HepG2 (cell line): ENCODE results near the gene CFAP221. TPM values are rescaled to one million over a fixed set of nuclear protein-coding genes. Genes with fewer than 3 reads are reported as not detected.

Experiments
- ATAC-seq: fragments of 200-7000 bp; cut with Tn5 transposase; 3 replicates; pipeline ENCODE4 v1.9.1; 2020; ENCODE audit warnings: mild to moderate bottlenecking, moderate library complexity
- BruUV-seq: library from RNA; stranded (reverse); fragments of 400-500 nt; replicated peaks from 2 replicates; lab custom pipeline; 2021; lab: Mats Ljungman, UMichigan
- CTCF ChIA-PET: fragments of 300-600 bp; formaldehyde crosslinking; extraction: SDS; loops from one replicate; lab custom pipeline; 2021; ENCODE audit warnings: low total read pairs, inconsistent platforms, low intra/inter-chr PET ratio; lab: Yijun Ruan, JAX
- POLR2A ChIA-PET: fragments of 350-600 bp; sonication (Branson Sonifier 250); formaldehyde crosslinking; loops from one replicate; lab custom pipeline; 2020; ENCODE audit warnings: antibody characterized with exemption, inconsistent platforms; lab: Yijun Ruan, JAX
- DNase-seq: peaks from one replicate; pipeline ENCODE4 v3.0.0-alpha.2; 2015; ENCODE audit warnings: low spot score
- FAIRE-seq: peaks from 3 replicates; lab custom pipeline; 2011; peaks lifted over from hg19 to GRCh38; lab: Jason Lieb, UNC
- H2AFZ ChIP-seq: one replicate; pipeline ENCODE4 v1.6.1; 2011; ENCODE audit warnings: low read length, inconsistent platforms
- H3K27ac ChIP-seq: fragments of 300-600 bp; 3 replicates; pipeline ENCODE4 v1.8.0; 2011; ENCODE audit warnings: mixed run types, mild to moderate bottlenecking, mixed read lengths, low read length, inconsistent platforms; ENCODE audit not compliant: insufficient read depth; ENCODE audit errors: extremely low read length
- H3K27me3 ChIP-seq, 2 experiments: fragments of 200-600 bp in 1 of 2; 2 replicates in 1 of 2; 3 replicates in 1 of 2; pipeline versions ENCODE4 v1.6.0 to v1.8.0; 2011; ENCODE audit warnings: low read length in 2 of 2, mild to moderate bottlenecking in 2 of 2, moderate library complexity in 2 of 2, inconsistent platforms in 1 of 2; ENCODE audit not compliant: insufficient read depth in 2 of 2, control insufficient read depth in 1 of 2
- H3K36me3 ChIP-seq, 2 experiments: fragments of 200-600 bp in 1 of 2; replicated peaks in 1 of 2; 2 replicates in 1 of 2; 3 replicates in 1 of 2; pipeline versions ENCODE4 v1.5.1 to v1.8.0; 2011; ENCODE audit warnings: low read length in 2 of 2, inconsistent platforms in 1 of 2; ENCODE audit not compliant: insufficient read depth in 2 of 2, control insufficient read depth in 1 of 2
- H3K4me1 ChIP-seq: 2 replicates; pipeline ENCODE4 v1.5.1; 2012; ENCODE audit warnings: low read length, inconsistent platforms; ENCODE audit not compliant: insufficient read depth
- H3K4me2 ChIP-seq: 2 replicates; pipeline ENCODE4 v1.6.0; 2011; ENCODE audit warnings: low read depth, low read length, inconsistent platforms
- H3K4me3 ChIP-seq, 3 experiments: fragments of 200-600 bp in 1 of 3; sonication (generic), shearing (Covaris generic) in 1 of 3; replicated peaks in 1 of 3; 2 replicates each; pipeline ENCODE4 v1.5.1; 2011 to 2016; ENCODE audit warnings: low read length in 3 of 3, inconsistent platforms in 2 of 3, low read depth in 2 of 3, mild to moderate bottlenecking in 2 of 3, control low read depth in 1 of 3, mixed read lengths in 1 of 3; ENCODE audit not compliant: insufficient read depth in 1 of 3
- H3K79me2 ChIP-seq: one replicate; pipeline ENCODE4 v1.6.1; 2011; ENCODE audit warnings: low read length, inconsistent platforms; ENCODE audit not compliant: insufficient read depth
- H3K9ac ChIP-seq: 2 replicates; pipeline ENCODE4 v1.6.0; 2011; ENCODE audit warnings: mild to moderate bottlenecking, low read depth, low read length, inconsistent platforms; ENCODE audit not compliant: insufficient read depth
- H3K9me3 ChIP-seq: 2 replicates; pipeline ENCODE4 v1.5.1; 2012; ENCODE audit warnings: mild to moderate bottlenecking, low read length
- H4K20me1 ChIP-seq: 2 replicates; pipeline ENCODE4 v1.6.0; 2011; ENCODE audit warnings: inconsistent platforms, mild to moderate bottlenecking, low read length, moderate library complexity; ENCODE audit not compliant: insufficient read depth
- DR1 ChIP-seq: sonication (generic); formaldehyde crosslinking; IDR thresholded peaks from 2 replicates; pipeline ENCODE4 v1.8.0; 2021; ENCODE audit warnings: mild to moderate bottlenecking, missing genetic modification reagents, inconsistent platforms
- ELF1 ChIP-seq: sonication (generic); formaldehyde crosslinking; IDR thresholded peaks from 2 replicates; pipeline ENCODE4 v1.4.0; 2020; ENCODE audit warnings: missing genetic modification reagents
- IKZF1 ChIP-seq: fragments of 450-650 bp; IDR thresholded peaks from 2 replicates; pipeline ENCODE4 v1.7.1; 2016
- MIER2 ChIP-seq: IDR thresholded peaks from 2 replicates; pipeline ENCODE4 v1.6.1; 2016; ENCODE audit warnings: missing biosample characterization, missing genetic modification reagents
- PPARG ChIP-seq: conservative IDR thresholded peaks from 2 replicates; pipeline ENCODE4 v1.6.1; 2016; ENCODE audit warnings: missing biosample characterization, missing genetic modification reagents
- REST ChIP-seq, 2 experiments: IDR thresholded peaks; 2 replicates each; pipeline ENCODE4 v1.6.1; 2011 to 2012; ENCODE audit warnings: low read length in 2 of 2, borderline replicate concordance in 1 of 2, low read depth in 1 of 2, mild to moderate bottlenecking in 1 of 2, moderate library complexity in 1 of 2
- RORA ChIP-seq: sonication (generic); formaldehyde crosslinking; IDR thresholded peaks from 2 replicates; pipeline ENCODE4 v1.5.0; 2020; ENCODE audit warnings: mild to moderate bottlenecking, missing genetic modification reagents, moderate library complexity
- SNAPC5 ChIP-seq: sonication (generic); formaldehyde crosslinking; IDR thresholded peaks from 2 replicates; pipeline ENCODE4 v1.8.1; 2023; ENCODE audit warnings: mild to moderate bottlenecking, missing genetic modification reagents, borderline replicate concordance
- SYNCRIP ChIP-seq: fragments of 200-400 bp; formaldehyde crosslinking; IDR thresholded peaks from 2 replicates; pipeline ENCODE4 v1.6.1; 2018; ENCODE audit warnings: mild to moderate bottlenecking, low read depth, low read length; ENCODE audit not compliant: insufficient read depth
- ZNF362 ChIP-seq: sonication (generic); formaldehyde crosslinking; IDR thresholded peaks from 2 replicates; pipeline ENCODE4 v1.4.0; 2020; ENCODE audit warnings: missing genetic modification reagents, mild to moderate bottlenecking, borderline replicate concordance
- ZNF616 ChIP-seq: sonication (generic); formaldehyde crosslinking; IDR thresholded peaks from 2 replicates; pipeline ENCODE4 v1.5.0; 2020; ENCODE audit warnings: low read depth, mild to moderate bottlenecking, missing genetic modification reagents
- ZNF776 ChIP-seq: sonication (generic); formaldehyde crosslinking; IDR thresholded peaks from 2 replicates; pipeline ENCODE4 v1.4.0; 2020; ENCODE audit warnings: mild to moderate bottlenecking, missing genetic modification reagents
- WGBS: methylation state at CpG from one replicate; pipeline ENCODE4 v1.1.6; 2017; ENCODE audit warnings: low lambda C conversion rate; 5-methylcytosine and 5-hydroxymethylcytosine counted together
- in situ Hi-C: cut with HindIII; loops from 2 replicates; pipeline ENCODE4 v1.10.0; 2017; ENCODE audit warnings: low pct_unique_long_range_greater_than_20kb; ENCODE audit not compliant: extremely low pct_ligation_motif_present
- intact Hi-C: fragments of 100-400 bp; cut with micrococcal nuclease; formaldehyde crosslinking; loops from one replicate; pipeline ENCODE4 v1.10.0; 2022; ENCODE audit not compliant: unreplicated experiment
- polyA plus RNA-seq, 8 experiments: library from polyadenylated mRNA; depleted of rRNA in 3 of 8; stranded (reverse) in 7 of 8; unstranded in 1 of 8; fragments of >200 nt; fragmentation: Illumina TruSeq in 4 of 8; extraction: Trizol in 4 of 8; gene quantifications; 2 replicates each; pipeline versions ENCODE4 v1.2.1 to v1.2.3, GENCODE V29; 2011 to 2016; ENCODE audit warnings: low read depth in 4 of 8, missing spikeins in 1 of 8, mixed read lengths in 1 of 8; ENCODE audit not compliant: insufficient read depth in 1 of 8
- total RNA-seq, 5 experiments: library from RNA; depleted of rRNA; stranded (reverse); fragments of >200 nt; fragmentation: Illumina TruSeq; extraction: Trizol; gene quantifications; 2 replicates each; pipeline ENCODE4 v1.2.3, GENCODE V29; 2016; ENCODE audit warnings: low read depth in 1 of 5

CFAP221 gene
- total and polyA plus RNA-seq, 2 of the 13 experiments (the other 11 are each of a cell fraction or from before 2014, with no cell fraction given): not detected

GRCh38 chr2:119689218-119689617, 145.0 kb downstream of the CFAP221 start:
- ChIA-PET POLR2A (no interaction called here), CTCF (no interaction called here)
- TF ChIP-seq SYNCRIP (no peak), SNAPC5 (CRISPR knock-in tag) (no peak), RORA (no peak), PPARG (CRISPR knock-in tag) (no peak), DR1 (CRISPR knock-in tag) (no peak)
- H4K20me1 ChIP-seq: no peaks in the 10 kb centered on the region
- intact Hi-C loops: no loop called here
- no peaks in the 10 kb centered on the region for H3K27me3 ChIP-seq
- FAIRE-seq (no peak), DNase-seq (no peak), ATAC-seq (no peak)
- no TSS peak for BruUV-seq
- in situ Hi-C loops: no loop called here
- H3K4me1 ChIP-seq: peaks cover 33% of the 10 kb centered on the region
- no peaks in the 10 kb centered on the region for H3K79me2 ChIP-seq
- H2AFZ ChIP-seq: no peak overlapping the region
- 86% methylated on average over 4 of the region's 4 CpGs for WGBS
- H3K9ac ChIP-seq: no peak overlapping the region
- no peak overlapping the region for H3K4me2 ChIP-seq
- H3K27ac ChIP-seq: no peak overlapping the region
- no peak overlapping the region for H3K4me3 ChIP-seq
- H3K36me3 ChIP-seq: peaks cover 3 to 17% of the 10 kb centered on the region in 2 experiments; a peak in 3 of 5 replicates
- no peaks in the 10 kb centered on the region for H3K9me3 ChIP-seq

- Histone ChIP-seq H3K36me3 (peaks cover 3 to 17% of the 10 kb centered on the region in 2 experiments; a peak in 3 of 5 replicates), H3K9me3 (no peaks in the 10 kb centered on the region), H3K27ac (no peak overlapping the region), H3K79me2 (no peaks in the 10 kb centered on the region), H3K4me3 (no peak overlapping the region), H3K27me3 (no peaks in the 10 kb centered on the region), H3K4me2 (peak overlapping the region; percentile 27; the same call in 1 of the 2 replicates), H3K4me1 (peaks cover 53% of the 10 kb centered on the region), H3K9ac (no peak overlapping the region), H2AFZ (no peak overlapping the region), H4K20me1 (no peaks in the 10 kb centered on the region)
- BruUV-seq: no TSS peak
- no peak for FAIRE-seq
- DNase-seq: no peak
- intact Hi-C loops (no loop called here), in situ Hi-C loops (no loop called here)
- ATAC-seq: no peak
- ChIA-PET CTCF (no interaction called here), POLR2A (interaction anchor here (1.5 to 2.2 kb wide), 2 partner anchors 9 to 13 kb away, joined by 4 to 12 read pairs; partner anchors contain the start of gene TMEM177)
- 91% methylated on average over 6 of the region's 7 CpGs for WGBS
- no peak for TF ChIP-seq ELF1 (CRISPR knock-in tag)
- peak; percentile 58; the same call in 1 of the 2 replicates for TF ChIP-seq MIER2
- 0 out of 2 replicates have a peak, but pooled peaks have one; percentile 23 for TF ChIP-seq ZNF616 (CRISPR knock-in tag)
- 0 out of 2 replicates have a peak, but pooled peaks have one; percentile 16 for TF ChIP-seq ZNF776 (CRISPR knock-in tag)
- TF ChIP-seq ZNF362 (CRISPR knock-in tag): no peak
- TF ChIP-seq REST (IDR thresholded peaks at IDR 0.05; ENCODE audit: borderline replicate concordance in 1 of 2, low read depth in 1 of 2, low read length in 2 of 2): peak in 1 of 2 experiments; percentile 82; a peak in 3 of 4 replicates
- no peak for TF ChIP-seq IKZF1
Measured at GRCh38 chr2:119691189-119691588, 146.9 kb downstream of the CFAP221 start.
